GM19397 (cell line): ENCODE data around the gene ALK.
A peak's percentile ranks its signal among the peaks of the same experiment; 100 is the strongest.

ENCODE experiments used
- ATAC-seq: cut with Tn5 transposase; IDR thresholded peaks from one replicate; pipeline ENCODE4 v1.9.1; 2021; ENCODE audit warnings: mild to moderate bottlenecking, moderate library complexity; ENCODE audit not compliant: unreplicated experiment

ALK gene

GRCh38 chr2:29921560-29921915 lies at the start of gene ALK:
Gene ALK (minus strand): TSS chr2:29921586. CDS start chr2:29920659, 927 bp downstream.
- peak; percentile 67 for ATAC-seq

GRCh38 chr2:29966266-29966665 lies 44.9 kb upstream of the ALK start:
- no peak for ATAC-seq

GRCh38 chr2:29963972-29964570 lies 42.7 kb upstream of the ALK start:
- no peak for ATAC-seq

- no peak for ATAC-seq
Measured at GRCh38 chr2:29962922-29963321, 41.5 kb upstream of the ALK start.

- no peak for ATAC-seq
Measured at GRCh38 chr2:29954316-29954715, 32.9 kb upstream of the ALK start.

- ATAC-seq = no peak
Measured at GRCh38 chr2:29952973-29953372, 31.6 kb upstream of the ALK start.

- no peak for ATAC-seq
Measured at GRCh38 chr2:29951576-29951975, 30.2 kb upstream of the ALK start.

- ATAC-seq = no peak
Measured at GRCh38 chr2:29950481-29950880, 29.1 kb upstream of the ALK start.

- ATAC-seq = no peak
Measured at GRCh38 chr2:29949042-29949441, 27.7 kb upstream of the ALK start.

GRCh38 chr2:29946505-29946904 lies 25.1 kb upstream of the ALK start:
- no peak for ATAC-seq

- ATAC-seq = no peak
Measured at GRCh38 chr2:29942711-29943110, 21.3 kb upstream of the ALK start.

- ATAC-seq = no peak
Measured at GRCh38 chr2:29940706-29941105, 19.3 kb upstream of the ALK start.

- ATAC-seq = no peak
Measured at GRCh38 chr2:29936020-29936419, 14.6 kb upstream of the ALK start.

GRCh38 chr2:29931818-29932217 lies 10.4 kb upstream of the ALK start:
- no peak for ATAC-seq

GRCh38 chr2:29923110-29923721 lies 1.8 kb upstream of the ALK start:
- no peak for ATAC-seq

- ATAC-seq = no peak
Measured at GRCh38 chr2:29922605-29923004, 1.2 kb upstream of the ALK start.

- ATAC-seq = peak; percentile 33
Measured at GRCh38 chr2:29920631-29921559, 491 bp downstream of the ALK start.

- ATAC-seq = no peak
Measured at GRCh38 chr2:29920130-29920577, 1.2 kb downstream of the ALK start.

GRCh38 chr2:29918941-29919340 lies 2.4 kb downstream of the ALK start:
- ATAC-seq = no peak

- ATAC-seq = no peak
Measured at GRCh38 chr2:29917781-29918180, 3.6 kb downstream of the ALK start.

GRCh38 chr2:29916571-29916970 lies 4.8 kb downstream of the ALK start:
- ATAC-seq = no peak

- no peak for ATAC-seq
Measured at GRCh38 chr2:29910960-29911359, 10.4 kb downstream of the ALK start.
